ENCODE results near the gene ZDHHC14. TPM values are rescaled to one million over a fixed set of nuclear protein-coding genes. Genes with fewer than 3 reads are reported as not detected.
A peak's percentile ranks its signal among the peaks of the same experiment; 100 is the strongest.

The ZDHHC14 gene
- total and polyA plus RNA-seq, 7 donors, result 2.5 to 14.6 (median 4.3) TPM

DNA sequence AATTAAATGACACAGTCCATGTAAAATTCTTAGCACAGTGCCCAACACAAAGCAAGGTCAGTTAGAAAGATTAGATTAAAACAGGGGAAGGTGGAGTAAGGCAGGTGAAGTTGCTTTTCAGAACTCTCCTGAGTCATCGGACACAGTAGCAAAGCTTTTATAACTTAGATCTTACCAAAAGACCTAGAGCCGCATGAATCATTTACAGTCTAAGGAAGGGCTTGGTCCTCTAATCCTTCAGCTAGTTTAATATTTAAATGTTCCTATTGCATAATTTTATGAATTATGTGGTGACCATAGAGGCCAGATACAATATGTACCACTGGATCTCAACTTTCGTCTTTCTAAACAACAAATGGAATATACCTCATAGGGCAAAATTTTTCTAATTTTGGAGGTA is 240.0 kb downstream of the ZDHHC14 start:
- no peaks in the 10 kb centered on the region for H3K4me1 ChIP-seq
- H3K36me3 ChIP-seq (ENCODE audit: insufficient read depth in 1 of 2, low read depth in 1 of 2), result no peaks in the 10 kb centered on the region
- no peak overlapping the region for H3K27ac ChIP-seq
- no peak for ATAC-seq
- no peaks in the 10 kb centered on the region for H3K27me3 ChIP-seq (ENCODE audit: insufficient read depth in 3 of 3, low read length in 2 of 3)
- no peak overlapping the region for H3K4me3 ChIP-seq
- intact Hi-C loops (cut with DNase I), result no loop called here
- TF ChIP-seq, protein P1, sequence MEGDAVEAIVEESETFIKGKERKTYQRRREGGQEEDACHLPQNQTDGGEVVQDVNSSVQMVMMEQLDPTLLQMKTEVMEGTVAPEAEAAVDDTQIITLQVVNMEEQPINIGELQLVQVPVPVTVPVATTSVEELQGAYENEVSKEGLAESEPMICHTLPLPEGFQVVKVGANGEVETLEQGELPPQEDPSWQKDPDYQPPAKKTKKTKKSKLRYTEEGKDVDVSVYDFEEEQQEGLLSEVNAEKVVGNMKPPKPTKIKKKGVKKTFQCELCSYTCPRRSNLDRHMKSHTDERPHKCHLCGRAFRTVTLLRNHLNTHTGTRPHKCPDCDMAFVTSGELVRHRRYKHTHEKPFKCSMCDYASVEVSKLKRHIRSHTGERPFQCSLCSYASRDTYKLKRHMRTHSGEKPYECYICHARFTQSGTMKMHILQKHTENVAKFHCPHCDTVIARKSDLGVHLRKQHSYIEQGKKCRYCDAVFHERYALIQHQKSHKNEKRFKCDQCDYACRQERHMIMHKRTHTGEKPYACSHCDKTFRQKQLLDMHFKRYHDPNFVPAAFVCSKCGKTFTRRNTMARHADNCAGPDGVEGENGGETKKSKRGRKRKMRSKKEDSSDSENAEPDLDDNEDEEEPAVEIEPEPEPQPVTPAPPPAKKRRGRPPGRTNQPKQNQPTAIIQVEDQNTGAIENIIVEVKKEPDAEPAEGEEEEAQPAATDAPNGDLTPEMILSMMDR (IDR thresholded peaks at IDR 0.05), result no peak
- 90 to 98% (median 91%) methylated on average over 3 of the region's 3 CpGs for WGBS, 3 donors
- no peaks in the 10 kb centered on the region for H3K9me3 ChIP-seq
- no peak for DNase-seq

DNA sequence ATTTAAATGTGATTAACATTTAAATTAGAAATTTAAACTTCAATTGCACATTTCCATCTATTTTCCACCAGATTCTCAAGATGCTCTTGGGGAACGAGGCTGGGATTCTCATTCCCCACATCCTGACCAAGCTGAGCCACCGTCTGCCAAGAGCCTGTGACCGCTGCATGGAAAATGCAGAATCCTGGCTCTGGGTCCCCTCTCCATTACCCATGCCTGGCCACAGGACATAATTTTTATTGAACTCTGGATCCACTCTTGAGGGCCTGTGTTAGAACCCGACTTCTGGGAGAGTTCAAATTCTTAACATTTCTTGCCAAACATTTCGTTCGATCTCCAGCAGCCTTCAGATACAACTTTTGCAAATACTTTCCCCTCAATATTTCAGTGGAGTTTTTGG is 240.4 kb downstream of the ZDHHC14 start:
- Histone ChIP-seq H3K9me3 (no peaks in the 10 kb centered on the region), H3K4me1 (no peaks in the 10 kb centered on the region), H3K4me3 (no peak overlapping the region), H3K27ac (no peak overlapping the region), H3K27me3 (ENCODE audit: insufficient read depth in 3 of 3, low read length in 2 of 3) (no peaks in the 10 kb centered on the region), H3K36me3 (ENCODE audit: insufficient read depth in 1 of 2, low read depth in 1 of 2) (no peaks in the 10 kb centered on the region)
- DNase-seq (no peak), ATAC-seq (no peak)
- intact Hi-C loops (cut with DNase I), result no loop called here
- 45 to 57% (median 50%) methylated on average over 6 of the region's 6 CpGs for WGBS, 3 donors
- TF ChIP-seq, protein P1 (IDR thresholded peaks at IDR 0.05), result no peak

DNA sequence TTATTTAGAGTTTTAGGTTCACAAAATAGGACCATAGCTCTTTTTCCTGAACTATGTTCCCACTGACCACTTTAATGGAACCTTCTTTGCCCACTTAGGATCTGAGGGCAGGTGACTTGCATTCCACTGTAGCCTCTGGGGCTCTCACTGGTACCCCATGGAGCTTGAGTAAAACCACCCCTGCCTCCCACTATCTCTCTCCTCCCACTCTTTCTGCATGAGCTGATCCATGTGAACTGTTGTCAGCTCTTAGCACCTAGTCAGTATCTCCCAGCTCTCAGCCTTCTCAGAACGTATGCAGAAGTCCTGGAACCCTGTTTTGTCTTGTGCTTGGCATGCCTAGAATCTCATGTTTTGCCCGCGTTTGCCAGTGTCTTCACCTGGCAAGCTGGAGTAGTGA is 241.4 kb downstream of the ZDHHC14 start:
- ATAC-seq (no peak), DNase-seq (no peak)
- TF ChIP-seq, protein P1 (IDR thresholded peaks at IDR 0.05), result no peak
- Histone ChIP-seq H3K4me1 (no peaks in the 10 kb centered on the region), H3K36me3 (ENCODE audit: insufficient read depth in 1 of 2, low read depth in 1 of 2) (no peaks in the 10 kb centered on the region), H3K27me3 (ENCODE audit: insufficient read depth in 3 of 3, low read length in 2 of 3) (no peaks in the 10 kb centered on the region), H3K9me3 (no peaks in the 10 kb centered on the region), H3K4me3 (no peak overlapping the region), H3K27ac (no peak overlapping the region)
- intact Hi-C loops (cut with DNase I), result no loop called here
- 71 to 93% (median 73%) methylated on average over 3 of the region's 3 CpGs for WGBS, 3 donors

DNA sequence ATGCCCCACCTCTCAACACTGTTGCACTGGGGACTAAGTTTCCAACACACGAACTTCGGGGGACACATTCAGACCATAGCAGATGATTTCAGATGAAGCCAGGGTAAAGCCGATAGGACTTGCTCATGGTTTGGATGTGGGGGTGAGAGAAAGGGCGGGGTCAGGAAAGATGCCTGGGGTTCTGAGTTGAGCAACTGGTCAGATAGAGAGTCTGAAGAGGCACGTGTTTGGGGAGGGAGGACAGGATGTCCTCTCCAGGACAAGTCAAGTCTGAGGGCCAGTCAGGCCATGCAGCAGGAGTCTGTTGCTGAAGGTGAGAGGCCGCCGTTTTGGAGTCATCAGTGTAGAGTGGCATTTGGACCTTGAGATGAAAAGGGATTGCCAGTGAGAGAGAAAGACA is 244.1 kb downstream of the ZDHHC14 start:
- intact Hi-C loops (cut with DNase I), result no loop called here
- no peaks in the 10 kb centered on the region for H3K9me3 ChIP-seq
- no peaks in the 10 kb centered on the region for H3K4me1 ChIP-seq
- no peak overlapping the region for H3K4me3 ChIP-seq
- no peak overlapping the region for H3K27ac ChIP-seq
- no peaks in the 10 kb centered on the region for H3K36me3 ChIP-seq (ENCODE audit: insufficient read depth in 1 of 2, low read depth in 1 of 2)
- ATAC-seq (peak in 2 of 4 donors; percentile 29 to 50), DNase-seq (no peak)
- TF ChIP-seq, protein P1 (IDR thresholded peaks at IDR 0.05), result no peak
- H3K27me3 ChIP-seq (ENCODE audit: insufficient read depth in 3 of 3, low read length in 2 of 3), result no peaks in the 10 kb centered on the region
- 85 to 92% (median 86%) methylated on average over 7 of the region's 7 CpGs for WGBS, 3 donors

DNA sequence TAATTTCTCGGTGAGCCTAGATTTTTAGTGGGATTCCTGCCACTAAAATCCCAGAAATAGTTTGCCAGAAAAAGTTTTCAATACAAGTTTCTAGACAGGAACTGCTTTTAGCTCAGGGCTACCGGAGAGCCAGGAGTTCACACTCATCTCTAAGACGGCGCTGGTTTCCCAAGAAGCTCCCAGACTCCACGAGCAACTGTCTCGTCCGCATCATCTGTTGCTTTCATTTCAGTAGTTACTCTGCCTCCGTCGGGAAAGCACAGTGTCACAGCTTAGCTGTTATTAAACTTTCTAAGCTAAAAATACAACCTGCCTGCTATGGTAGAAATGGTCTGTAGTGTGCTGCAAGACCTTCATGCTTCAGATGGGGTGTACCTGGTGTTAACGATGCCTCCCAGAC is 244.8 kb downstream of the ZDHHC14 start:
- Histone ChIP-seq H3K9me3 (no peaks in the 10 kb centered on the region), H3K27ac (no peak overlapping the region), H3K4me1 (no peaks in the 10 kb centered on the region), H3K27me3 (ENCODE audit: insufficient read depth in 3 of 3, low read length in 2 of 3) (no peaks in the 10 kb centered on the region), H3K4me3 (no peak overlapping the region), H3K36me3 (ENCODE audit: insufficient read depth in 1 of 2, low read depth in 1 of 2) (no peaks in the 10 kb centered on the region)
- TF ChIP-seq, protein P1 (IDR thresholded peaks at IDR 0.05), result no peak
- ATAC-seq, result peak in 2 of 4 donors; percentile 36 to 41
- 56 to 68% (median 63%) methylated on average over 10 of the region's 10 CpGs for WGBS, 3 donors
- no peak for DNase-seq
- intact Hi-C loops (cut with DNase I), result no loop called here
